ENCODE measurements around the gene TM9SF2.
"Not testable (repeated sequence)": the region's sequence is repeated elsewhere in the genome, so short reads cannot be mapped to it uniquely, and the experiment has no call there.

Gene TM9SF2

GRCh38 chr13:99566125-99567083 lies 65.1 kb downstream of the TM9SF2 start:
- Mint-ChIP-seq H3K4me1 (ENCODE audit: low read depth) (peaks cover 3% of the 10 kb centered on the region), H3K36me3 (ENCODE audit: low read depth) (peaks cover 18% of the 10 kb centered on the region), H3K27ac (no peak overlapping the region), H3K9me3 (peaks cover 7% of the 10 kb centered on the region), H3K4me3 (peak overlapping the region; percentile 55), H3K27me3 (ENCODE audit: low read depth) (no peaks in the 10 kb centered on the region)

- H3K9me3 Mint-ChIP-seq; H3K36me3 Mint-ChIP-seq (ENCODE audit: low read depth); H3K27me3 Mint-ChIP-seq (ENCODE audit: low read depth); H3K4me1 Mint-ChIP-seq (ENCODE audit: low read depth); H3K27ac Mint-ChIP-seq; H3K4me3 Mint-ChIP-seq: not testable (repeated sequence)
Observed at GRCh38 chr13:99568901-99569300, 67.6 kb downstream of the TM9SF2 start.

DNA sequence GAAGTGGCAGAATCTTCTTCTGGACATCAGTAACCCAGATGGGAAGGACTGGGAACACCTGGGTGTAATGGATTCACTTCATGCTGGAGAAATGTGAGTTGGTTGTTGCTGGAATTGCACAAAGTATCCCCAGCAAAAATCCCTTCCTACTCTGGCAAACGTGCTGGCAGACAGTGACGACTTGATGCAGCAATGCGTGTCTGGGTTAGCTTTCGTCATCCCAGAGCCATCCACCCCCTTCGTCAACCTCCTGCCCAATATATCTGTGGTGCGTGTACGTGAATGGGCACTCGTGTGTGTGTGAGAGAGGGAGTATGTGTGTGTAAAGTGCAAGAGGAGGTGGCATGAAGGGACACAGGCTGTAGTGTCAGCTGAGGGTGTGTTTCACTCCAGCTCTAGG lies 70.9 kb downstream of the TM9SF2 start:
- Mint-ChIP-seq H3K27me3 (ENCODE audit: low read depth) (no peaks in the 10 kb centered on the region), H3K4me1 (ENCODE audit: low read depth) (peaks cover 2% of the 10 kb centered on the region), H3K9me3 (peaks cover 7% of the 10 kb centered on the region), H3K4me3 (no peak overlapping the region), H3K36me3 (ENCODE audit: low read depth) (no peaks in the 10 kb centered on the region), H3K27ac (no peak overlapping the region)

GRCh38 chr13:99572921-99573320 lies 71.6 kb downstream of the TM9SF2 start:
- Mint-ChIP-seq H3K27ac (no peak overlapping the region), H3K4me3 (no peak overlapping the region), H3K36me3 (ENCODE audit: low read depth) (no peaks in the 10 kb centered on the region), H3K27me3 (ENCODE audit: low read depth) (no peaks in the 10 kb centered on the region), H3K9me3 (peaks cover 7% of the 10 kb centered on the region), H3K4me1 (ENCODE audit: low read depth) (peaks cover 2% of the 10 kb centered on the region)

DNA sequence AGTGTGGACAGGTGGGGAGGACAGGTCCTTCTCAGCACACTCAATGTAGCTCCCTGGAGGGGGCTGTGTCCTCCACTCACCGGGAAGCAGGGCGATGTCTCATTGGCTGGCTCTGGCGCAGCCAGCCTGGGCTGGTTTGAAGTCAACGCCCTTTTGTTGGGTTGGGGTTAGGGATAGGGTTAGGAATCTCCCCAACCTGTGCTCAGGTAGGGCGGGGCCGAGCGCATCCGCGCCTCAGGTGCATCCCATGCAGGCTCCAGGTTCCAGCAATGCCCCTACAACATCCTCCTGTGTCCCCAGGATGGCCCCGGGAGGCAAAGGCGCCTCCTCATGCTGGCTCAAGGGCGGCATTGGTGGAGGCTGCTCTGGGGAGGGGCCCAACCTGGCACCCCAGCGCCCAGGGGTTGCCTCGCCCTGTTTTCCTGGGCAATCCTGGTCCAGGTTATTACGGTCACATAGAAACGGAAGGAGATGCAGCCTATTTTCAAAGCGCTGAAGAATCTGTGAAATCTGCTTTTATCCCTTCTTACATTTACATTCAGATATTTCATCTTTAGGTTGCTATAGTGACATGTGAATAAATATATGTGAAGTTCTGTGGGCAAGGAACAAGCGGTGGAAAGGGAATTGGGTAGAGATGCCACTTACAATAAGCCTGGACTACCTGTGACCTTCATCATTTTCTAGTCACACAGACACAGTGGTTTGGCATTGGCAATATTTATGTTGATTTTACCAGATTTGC lies 74.3 kb downstream of the TM9SF2 start:
- H3K4me3 Mint-ChIP-seq, result no peak overlapping the region
- no peaks in the 10 kb centered on the region for H3K9me3 Mint-ChIP-seq
- H3K27ac Mint-ChIP-seq, result no peak overlapping the region
- H3K36me3 Mint-ChIP-seq (ENCODE audit: low read depth), result no peaks in the 10 kb centered on the region
- peaks cover 3% of the 10 kb centered on the region for H3K27me3 Mint-ChIP-seq (ENCODE audit: low read depth)
- H3K4me1 Mint-ChIP-seq (ENCODE audit: low read depth), result peaks cover 2% of the 10 kb centered on the region

DNA sequence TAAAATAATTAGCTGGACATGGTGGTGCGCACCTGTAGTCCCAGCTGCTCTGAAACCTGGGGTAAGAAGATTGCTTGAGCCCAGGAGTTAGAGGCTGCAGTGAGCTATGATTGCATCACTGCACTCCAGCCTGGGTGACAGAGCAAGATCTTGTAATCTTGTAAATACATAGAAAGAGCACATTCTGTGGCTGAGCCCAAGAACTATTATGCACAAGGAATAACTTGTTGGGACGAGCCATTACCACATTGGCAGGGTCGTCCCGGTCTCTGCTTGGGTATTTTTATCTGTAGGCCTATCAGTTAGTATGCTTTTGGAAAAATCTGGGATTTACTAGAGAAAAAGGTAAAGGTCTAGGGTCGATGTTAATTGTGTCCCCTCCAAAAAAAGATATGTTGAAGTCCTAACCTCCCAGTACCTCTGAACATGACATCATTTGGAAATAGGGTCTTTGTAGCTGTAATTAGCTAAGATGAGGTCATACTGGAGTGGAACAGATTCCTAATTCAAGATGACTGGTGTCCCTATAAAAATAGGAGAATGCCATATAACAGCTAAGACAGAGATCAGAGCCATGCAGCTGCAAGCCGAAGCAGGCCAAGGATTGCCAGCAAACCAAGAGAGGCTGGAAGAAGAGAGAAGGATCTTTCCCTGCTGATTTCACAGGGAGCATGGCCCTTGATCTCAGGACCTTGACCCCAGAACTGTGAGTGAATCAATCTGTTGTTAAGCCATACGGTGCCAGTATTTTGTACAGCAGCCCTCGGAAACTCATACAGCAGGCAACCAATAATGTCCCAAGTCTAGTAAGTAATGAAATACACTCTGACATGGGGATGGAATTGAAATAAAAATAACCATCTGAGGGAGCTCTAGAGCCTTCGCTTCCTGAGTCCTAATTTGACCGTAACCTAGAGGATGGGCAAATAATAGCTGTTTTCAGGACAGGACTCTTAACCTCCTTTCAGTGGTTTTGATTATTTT lies 77.0 kb downstream of the TM9SF2 start:
- H3K9me3 Mint-ChIP-seq, result no peaks in the 10 kb centered on the region
- no peak overlapping the region for H3K4me3 Mint-ChIP-seq
- no peaks in the 10 kb centered on the region for H3K36me3 Mint-ChIP-seq (ENCODE audit: low read depth)

GRCh38 chr13:99580500-99581268 lies 79.4 kb downstream of the TM9SF2 start:
- no peaks in the 10 kb centered on the region for H3K9me3 Mint-ChIP-seq
- no peaks in the 10 kb centered on the region for H3K4me1 Mint-ChIP-seq (ENCODE audit: low read depth)
- no peak overlapping the region for H3K27ac Mint-ChIP-seq
- H3K36me3 Mint-ChIP-seq (ENCODE audit: low read depth), result no peaks in the 10 kb centered on the region
- no peak overlapping the region for H3K4me3 Mint-ChIP-seq
- peaks cover 11% of the 10 kb centered on the region for H3K27me3 Mint-ChIP-seq (ENCODE audit: low read depth)

More for the DNA sequence above, 77.0 kb downstream of the TM9SF2 start:
- peaks cover 3% of the 10 kb centered on the region for H3K27me3 Mint-ChIP-seq (ENCODE audit: low read depth)
- no peak overlapping the region for H3K27ac Mint-ChIP-seq
- H3K4me1 Mint-ChIP-seq (ENCODE audit: low read depth), result peaks cover 2% of the 10 kb centered on the region

DNA sequence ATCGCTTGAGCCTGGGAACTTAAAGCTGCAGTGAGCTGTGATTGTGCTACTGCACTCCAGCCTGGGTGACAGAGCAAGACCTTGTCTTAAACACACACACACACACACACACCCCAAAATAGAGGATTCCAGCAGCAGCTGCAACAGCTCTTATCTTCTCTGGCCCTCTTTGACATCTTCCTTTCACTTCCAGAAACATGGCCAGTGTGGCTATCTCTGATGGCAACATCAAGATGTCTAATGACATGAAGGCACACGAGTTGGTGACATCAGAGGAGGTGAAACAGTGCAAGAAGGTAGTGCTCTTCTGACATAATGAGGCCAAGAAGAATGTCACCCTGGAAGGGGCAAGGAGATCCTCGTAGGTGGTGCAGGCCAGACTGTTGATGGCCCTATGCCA lies 81.2 kb downstream of the TM9SF2 start:
- no peak overlapping the region for H3K4me3 Mint-ChIP-seq

DNA sequence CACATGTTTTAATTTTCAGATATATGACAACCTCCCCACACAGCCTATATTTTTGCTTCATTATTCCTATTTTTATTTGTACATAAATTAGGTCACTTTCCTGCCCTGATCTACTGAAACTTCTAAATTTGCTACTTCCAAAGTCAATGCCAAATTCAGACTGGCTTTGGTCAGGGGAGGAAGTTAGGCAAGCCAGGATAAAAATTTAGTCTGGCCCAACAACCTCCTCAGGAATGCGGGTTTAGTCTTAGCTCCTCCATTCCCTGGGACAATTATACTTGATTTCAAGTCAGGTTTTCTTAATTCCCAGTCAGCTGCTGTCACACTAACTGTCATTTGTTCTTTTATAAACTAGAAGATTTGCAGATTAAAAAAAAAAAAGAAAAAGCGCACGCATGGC lies 84.3 kb downstream of the TM9SF2 start:
- Mint-ChIP-seq H3K27ac (no peak overlapping the region), H3K9me3 (no peaks in the 10 kb centered on the region), H3K36me3 (ENCODE audit: low read depth) (no peaks in the 10 kb centered on the region), H3K27me3 (ENCODE audit: low read depth) (peaks cover 19% of the 10 kb centered on the region), H3K4me3 (no peak overlapping the region), H3K4me1 (ENCODE audit: low read depth) (no peaks in the 10 kb centered on the region)

More for the DNA sequence above, 81.2 kb downstream of the TM9SF2 start:
- H3K27ac Mint-ChIP-seq, result no peak overlapping the region
- H3K27me3 Mint-ChIP-seq (ENCODE audit: low read depth), result peaks cover 16% of the 10 kb centered on the region
- H3K4me1 Mint-ChIP-seq (ENCODE audit: low read depth), result no peaks in the 10 kb centered on the region
- H3K36me3 Mint-ChIP-seq (ENCODE audit: low read depth), result no peaks in the 10 kb centered on the region
- H3K9me3 Mint-ChIP-seq, result no peaks in the 10 kb centered on the region

GRCh38 chr13:99587021-99587420 lies 85.7 kb downstream of the TM9SF2 start:
- Mint-ChIP-seq H3K9me3 (no peaks in the 10 kb centered on the region), H3K27ac (no peak overlapping the region), H3K27me3 (ENCODE audit: low read depth) (peaks cover 19% of the 10 kb centered on the region), H3K4me1 (ENCODE audit: low read depth) (no peaks in the 10 kb centered on the region), H3K36me3 (ENCODE audit: low read depth) (no peaks in the 10 kb centered on the region), H3K4me3 (no peak overlapping the region)

GRCh38 chr13:99587893-99588606 lies 86.8 kb downstream of the TM9SF2 start:
- Mint-ChIP-seq H3K27me3 (ENCODE audit: low read depth) (peaks cover 19% of the 10 kb centered on the region), H3K4me1 (ENCODE audit: low read depth) (no peaks in the 10 kb centered on the region), H3K9me3 (no peaks in the 10 kb centered on the region), H3K4me3 (no peak overlapping the region), H3K36me3 (ENCODE audit: low read depth) (no peaks in the 10 kb centered on the region), H3K27ac (no peak overlapping the region)

- Mint-ChIP-seq H3K27ac (no peak overlapping the region), H3K4me1 (ENCODE audit: low read depth) (no peaks in the 10 kb centered on the region), H3K27me3 (ENCODE audit: low read depth) (peaks cover 24% of the 10 kb centered on the region), H3K36me3 (ENCODE audit: low read depth) (no peaks in the 10 kb centered on the region), H3K4me3 (no peak overlapping the region), H3K9me3 (no peaks in the 10 kb centered on the region)
Observed at GRCh38 chr13:99589575-99589974, 88.3 kb downstream of the TM9SF2 start.

- Mint-ChIP-seq H3K4me3 (no peak overlapping the region), H3K27ac (no peak overlapping the region), H3K4me1 (ENCODE audit: low read depth) (no peaks in the 10 kb centered on the region)
Observed at GRCh38 chr13:99590519-99591011, 89.3 kb downstream of the TM9SF2 start.

More at GRCh38 chr13:99590519-99591011, 89.3 kb downstream of the TM9SF2 start:
- Mint-ChIP-seq H3K36me3 (ENCODE audit: low read depth) (no peaks in the 10 kb centered on the region), H3K9me3 (no peaks in the 10 kb centered on the region), H3K27me3 (ENCODE audit: low read depth) (peaks cover 30% of the 10 kb centered on the region)

All from T-helper 1 cell treated with Interleukin-12 subunit alpha and Interleukin-12 subunit beta and Interleukin-4 antibody, amounts not matched to agents 30 μg/mL and 1 μg/mL, for 36 hours (primary cell).